Panc1 (cell line): ENCODE data around the gene RP2. TPM values are rescaled to one million over a fixed set of nuclear protein-coding genes. Genes with fewer than 3 reads are reported as not detected.
A peak's percentile ranks its signal among the peaks of the same experiment; 100 is the strongest.

Source experiments
- ATAC-seq: fragments of 200-7000 bp; cut with Tn5 transposase; 2 replicates; pipeline ENCODE4 v1.9.1; 2020; ENCODE audit warnings: mild to moderate bottlenecking, moderate library complexity
- BruUV-seq: library from RNA; stranded (reverse); fragments of 400-500 nt; replicated peaks from 2 replicates; lab custom pipeline; 2021; lab: Mats Ljungman, UMichigan
- CTCF ChIA-PET: fragments of 300-600 bp; sonication (Branson Sonifier 250); formaldehyde crosslinking; loops from one replicate; lab custom pipeline; 2022; ENCODE audit warnings: antibody characterized with exemption; lab: Charles Lee
- POLR2A ChIA-PET: fragments of 300-600 bp; sonication (Branson Sonifier 250); formaldehyde crosslinking; loops from one replicate; lab custom pipeline; 2022; ENCODE audit warnings: antibody characterized with exemption; lab: Charles Lee
- DNase-seq: peaks from one replicate; pipeline ENCODE4 v3.0.0-alpha.2; 2010; ENCODE audit warnings: low read depth, low spot score
- H3K27ac ChIP-seq: 2 replicates; pipeline ENCODE4 v1.5.1; 2011; ENCODE audit warnings: mild to moderate bottlenecking, low read length, inconsistent platforms
- H3K27me3 ChIP-seq: fragments of 200-500 bp; sonication (Bioruptor generic); 2 replicates; pipeline ENCODE4 v1.6.0; 2014; ENCODE audit warnings: low read length, inconsistent platforms; ENCODE audit not compliant: control insufficient read depth, insufficient read depth
- H3K36me3 ChIP-seq: fragments of 200-500 bp; sonication (Bioruptor generic); 2 replicates; pipeline ENCODE4 v1.5.1; 2014; ENCODE audit warnings: inconsistent platforms, mild to moderate bottlenecking, low read length, moderate library complexity; ENCODE audit not compliant: control insufficient read depth, insufficient read depth
- H3K4me1 ChIP-seq: 2 replicates; pipeline ENCODE4 v1.5.1; 2011; ENCODE audit warnings: inconsistent platforms, mild to moderate bottlenecking, low read length, moderate library complexity; ENCODE audit not compliant: control insufficient read depth, insufficient read depth
- H3K4me3 ChIP-seq, 2 experiments: 2 replicates each; pipeline ENCODE4 v1.5.1; 2011 to 2012; ENCODE audit warnings: low read depth in 2 of 2, low read length in 2 of 2, mild to moderate bottlenecking in 2 of 2, inconsistent platforms in 1 of 2, moderate library complexity in 1 of 2
- H3K9me3 ChIP-seq: fragments of 200-500 bp; sonication (Bioruptor generic); 2 replicates; pipeline ENCODE4 v1.5.1; 2014; ENCODE audit warnings: low read depth, mild to moderate bottlenecking, inconsistent platforms, low read length, moderate library complexity; ENCODE audit not compliant: control insufficient read depth, insufficient read depth
- CTCF ChIP-seq: fragments of 450-650 bp; IDR thresholded peaks from 2 replicates; pipeline ENCODE4 v1.5.1; 2017; ENCODE audit warnings: mild to moderate bottlenecking
- POLR2AphosphoS5 ChIP-seq: IDR thresholded peaks from 2 replicates; pipeline ENCODE4 v1.6.1; 2012; ENCODE audit warnings: mild to moderate bottlenecking, low read depth, low read length, moderate library complexity
- REST ChIP-seq, 2 experiments: IDR thresholded peaks; 2 replicates each; pipeline ENCODE4 v1.6.1; 2011 to 2012; ENCODE audit warnings: low read depth in 2 of 2, control low read depth in 1 of 2, low read length in 1 of 2, mild to moderate bottlenecking in 1 of 2, moderate library complexity in 1 of 2; ENCODE audit not compliant: insufficient read depth in 1 of 2
- SIN3A ChIP-seq: IDR thresholded peaks from 2 replicates; pipeline ENCODE4 v1.6.1; 2012; ENCODE audit warnings: low read depth, mild to moderate bottlenecking, low read length, moderate library complexity, borderline replicate concordance; ENCODE audit not compliant: insufficient read depth
- TCF7L2 ChIP-seq: IDR thresholded peaks from 2 replicates; pipeline ENCODE4 v1.6.1; 2011; ENCODE audit warnings: mild to moderate bottlenecking, low read depth, low read length, inconsistent platforms
- in situ Hi-C: cut with HindIII; loops from 2 replicates; pipeline ENCODE4 v1.10.0; 2016; ENCODE audit warnings: low sequenced_read_pairs, low pct_unique_long_range_greater_than_20kb
- intact Hi-C: fragments of 100-400 bp; cut with micrococcal nuclease; formaldehyde crosslinking; loops from one replicate; pipeline ENCODE4 v1.10.0; 2022; ENCODE audit not compliant: unreplicated experiment
- total RNA-seq: library from RNA; stranded (reverse); gene quantifications from one replicate; pipeline ENCODE4 v1.2.1, GENCODE V29; 2021; ENCODE audit not compliant: unreplicated experiment

Gene RP2
- total RNA-seq, 1 experiment from 2014 or later, result 17.3 TPM

GRCh38 chrX:46791927-46792809 lies 44.7 kb upstream of the RP2 start:
- POLR2A ChIA-PET, result interaction anchor here (0.6 kb wide), 1 partner anchor 843 kb away, joined by 3 read pairs; no protein-coding TSS in a partner anchor
- peak overlapping the region in 1 of 2 experiments; percentile 10; a peak in 1 of 4 replicates for H3K4me3 ChIP-seq

GRCh38 chrX:46792810-46793188 lies 44.0 kb upstream of the RP2 start:
- H3K9me3 ChIP-seq, result no peaks in the 10 kb centered on the region
- H3K36me3 ChIP-seq, result no peaks in the 10 kb centered on the region
- in situ Hi-C loops, result no loop called here
- DNase-seq (no peak), ATAC-seq (no peak)
- H3K4me1 ChIP-seq, result peaks cover 12% of the 10 kb centered on the region
- intact Hi-C loops, result loop anchor here (10.0 kb wide), 1 partner anchor 238 kb away; no protein-coding TSS in a partner anchor
- BruUV-seq, result no TSS peak
- ChIA-PET CTCF (interaction anchor here (1.4 kb wide), 1 partner anchor 34 kb away, joined by 3 read pairs; the partner anchor contains the start of gene SLC9A7), POLR2A (interaction anchor here (0.6 kb wide), 1 partner anchor 844 kb away, joined by 3 read pairs; no protein-coding TSS in a partner anchor)
- peak overlapping the region; percentile 82 for H3K27ac ChIP-seq
- H3K4me3 ChIP-seq, result peak overlapping the region in 1 of 2 experiments; percentile 10; a peak in 1 of 4 replicates
- H3K27me3 ChIP-seq, result no peaks in the 10 kb centered on the region
- TF ChIP-seq POLR2AphosphoS5 (no peak), TCF7L2 (no peak), SIN3A (no peak), CTCF (no peak), REST (IDR thresholded peaks at IDR 0.05; ENCODE audit: insufficient read depth in 1 of 2, low read depth in 2 of 2, low read length in 1 of 2) (no peak)

More at GRCh38 chrX:46791927-46792809, 44.7 kb upstream of the RP2 start:
- Histone ChIP-seq H3K9me3 (no peaks in the 10 kb centered on the region), H3K27me3 (no peaks in the 10 kb centered on the region), H3K27ac (peak overlapping the region; percentile 82), H3K4me1 (peaks cover 12% of the 10 kb centered on the region), H3K36me3 (no peaks in the 10 kb centered on the region)
- TF ChIP-seq POLR2AphosphoS5 (no peak), CTCF (no peak)
- CTCF ChIA-PET, result interaction anchor here (1.4 kb wide), 1 partner anchor 34 kb away, joined by 3 read pairs; the partner anchor contains the start of gene SLC9A7
- BruUV-seq, result no TSS peak
- DNase-seq (peak; percentile 85), ATAC-seq (peak; percentile 89)
- in situ Hi-C loops (no loop called here), intact Hi-C loops (loop anchor here (10.0 kb wide), 1 partner anchor 237 kb away; no protein-coding TSS in a partner anchor)
